Activated CD8-positive, alpha-beta T cell treated with anti-CD3 and anti-CD28 coated beads for 36 hours (primary cell): ENCODE measurements around the gene RAB15. TPM values are rescaled to one million over a fixed set of nuclear protein-coding genes. Genes with fewer than 3 reads are reported as not detected.

Source experiments
- ATAC-seq: fragments of 200-7000 bp; cut with Tn5 transposase; one replicate; pipeline ENCODE4 v1.10.0; 2021; ENCODE audit warnings: mild to moderate bottlenecking, moderate library complexity
- CTCF ChIA-PET: fragments of 350-600 bp; sonication (Branson Sonifier 250); formaldehyde crosslinking; loops from one replicate; lab custom pipeline; 2021; ENCODE audit warnings: antibody characterized with exemption; lab: Charles Lee
- POLR2A ChIA-PET: fragments of 350-600 bp; sonication (Branson Sonifier 250); formaldehyde crosslinking; loops from one replicate; lab custom pipeline; 2021; ENCODE audit warnings: antibody characterized with exemption; lab: Charles Lee
- DNase-seq: peaks from one replicate; pipeline ENCODE4 v3.0.0-alpha.2; 2020
- H3K27ac Mint-ChIP-seq: one replicate; pipeline ENCODE4 v1.8.0; 2021; ENCODE audit warnings: mild to moderate bottlenecking, mixed read lengths
- H3K27me3 Mint-ChIP-seq: one replicate; pipeline ENCODE4 v1.8.0; 2021; ENCODE audit warnings: mixed read lengths
- H3K36me3 Mint-ChIP-seq: one replicate; pipeline ENCODE4 v1.8.0; 2021; ENCODE audit warnings: low read depth, mixed read lengths
- H3K4me1 Mint-ChIP-seq: one replicate; pipeline ENCODE4 v1.8.0; 2021; ENCODE audit warnings: low read depth, mixed read lengths
- H3K4me3 Mint-ChIP-seq: one replicate; pipeline ENCODE4 v1.8.0; 2021; ENCODE audit warnings: mild to moderate bottlenecking, moderate library complexity, mixed read lengths
- H3K9me3 Mint-ChIP-seq: one replicate; pipeline ENCODE4 v1.8.0; 2021; ENCODE audit warnings: mixed read lengths
- intact Hi-C: fragments of 100-400 bp; cut with micrococcal nuclease; formaldehyde crosslinking; loops from one replicate; pipeline ENCODE4 v1.10.0; 2022
- total RNA-seq, 2 experiments: library from RNA; stranded (reverse); gene quantifications; one replicate each; pipeline ENCODE4 v1.2.3, GENCODE V29; 2021
- TF ChIP-seq, protein P1 (sequence below): fragments of 200-600 bp; IDR thresholded peaks from one replicate; pipeline ENCODE4 v1.8.0; 2022; ENCODE audit warnings: antibody characterized with exemption, mild to moderate bottlenecking

RAB15 gene
- total RNA-seq, 2 experiments from 2014 or later, result 2.1 to 2.3 TPM

DNA sequence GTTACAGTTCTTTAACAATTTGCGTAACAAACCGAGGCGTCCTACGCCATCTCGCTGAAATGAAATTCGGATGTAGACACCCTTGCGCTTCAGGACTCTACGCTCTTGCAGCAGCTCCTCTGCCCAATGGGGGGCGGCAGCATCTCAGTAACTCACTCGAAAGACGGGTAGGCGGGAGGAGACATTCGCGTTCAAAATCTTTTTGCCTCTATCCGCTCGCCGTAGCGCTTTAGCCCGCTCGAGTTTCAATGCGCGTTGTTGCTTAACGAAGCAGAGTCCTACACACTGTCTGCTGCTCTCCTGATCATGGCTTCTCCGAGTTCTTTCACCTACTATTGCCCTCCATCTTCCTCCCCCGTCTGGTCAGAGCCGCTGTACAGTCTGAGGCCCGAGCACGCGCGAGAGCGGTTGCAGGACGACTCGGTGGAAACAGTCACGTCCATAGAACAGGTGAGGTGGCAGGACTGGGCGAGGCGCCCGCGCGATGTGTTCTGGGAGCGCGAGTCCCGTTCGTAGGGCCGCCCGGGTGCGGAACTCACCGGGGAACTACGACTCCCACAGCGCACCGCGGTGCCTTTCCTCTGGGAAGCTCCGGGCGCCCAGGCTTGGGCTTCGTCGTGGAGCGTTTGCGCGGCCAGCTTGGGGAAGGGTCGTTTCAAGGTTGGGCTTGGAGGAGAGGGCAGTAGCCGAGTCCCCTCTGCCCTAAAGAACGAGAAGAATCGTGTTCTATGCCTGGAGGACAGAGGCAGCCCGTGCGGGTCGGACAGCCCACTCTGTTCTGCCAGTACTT is 14.7 kb upstream of the RAB15 start, which contains the start of gene FNTB:
Gene FNTB, plus strand, starts transcription at position 248 of the 790 bp plus-strand sequence. Its CDS starts 59 bp downstream, at position 307.
- ATAC-seq (peak; percentile 94), DNase-seq (peak; percentile 96)
- ChIA-PET POLR2A (interaction anchor here (0.6 to 1.9 kb wide), 9 partner anchors 11 to 267 kb away, joined by 3 to 6 read pairs (median 3); partner anchors contain the start of gene CHURC1), CTCF (interaction anchor here (0.7 to 3.6 kb wide), 19 partner anchors 11 to 424 kb away, joined by 3 to 18 read pairs (median 4); partner anchors contain the start of gene CHURC1)
- TF ChIP-seq, protein P1, sequence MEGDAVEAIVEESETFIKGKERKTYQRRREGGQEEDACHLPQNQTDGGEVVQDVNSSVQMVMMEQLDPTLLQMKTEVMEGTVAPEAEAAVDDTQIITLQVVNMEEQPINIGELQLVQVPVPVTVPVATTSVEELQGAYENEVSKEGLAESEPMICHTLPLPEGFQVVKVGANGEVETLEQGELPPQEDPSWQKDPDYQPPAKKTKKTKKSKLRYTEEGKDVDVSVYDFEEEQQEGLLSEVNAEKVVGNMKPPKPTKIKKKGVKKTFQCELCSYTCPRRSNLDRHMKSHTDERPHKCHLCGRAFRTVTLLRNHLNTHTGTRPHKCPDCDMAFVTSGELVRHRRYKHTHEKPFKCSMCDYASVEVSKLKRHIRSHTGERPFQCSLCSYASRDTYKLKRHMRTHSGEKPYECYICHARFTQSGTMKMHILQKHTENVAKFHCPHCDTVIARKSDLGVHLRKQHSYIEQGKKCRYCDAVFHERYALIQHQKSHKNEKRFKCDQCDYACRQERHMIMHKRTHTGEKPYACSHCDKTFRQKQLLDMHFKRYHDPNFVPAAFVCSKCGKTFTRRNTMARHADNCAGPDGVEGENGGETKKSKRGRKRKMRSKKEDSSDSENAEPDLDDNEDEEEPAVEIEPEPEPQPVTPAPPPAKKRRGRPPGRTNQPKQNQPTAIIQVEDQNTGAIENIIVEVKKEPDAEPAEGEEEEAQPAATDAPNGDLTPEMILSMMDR, result peak; percentile 75
- H3K27me3 Mint-ChIP-seq, result peaks cover 7% of the 10 kb centered on the region
- H3K36me3 Mint-ChIP-seq, result peaks cover 24% of the 10 kb centered on the region
- intact Hi-C loops, result loop anchor here (5.0 to 10.0 kb wide), 3 partner anchors 115 to 308 kb away; partner anchors contain the start of gene MAX
- peak within 1 kb of the TSS; percentile 78 for H3K4me3 Mint-ChIP-seq
- H3K27ac Mint-ChIP-seq, result peak within 1 kb of the TSS; percentile 94
- no peaks in the 10 kb centered on the region for H3K9me3 Mint-ChIP-seq
- H3K4me1 Mint-ChIP-seq, result peaks cover 43% of the 10 kb centered on the region

DNA sequence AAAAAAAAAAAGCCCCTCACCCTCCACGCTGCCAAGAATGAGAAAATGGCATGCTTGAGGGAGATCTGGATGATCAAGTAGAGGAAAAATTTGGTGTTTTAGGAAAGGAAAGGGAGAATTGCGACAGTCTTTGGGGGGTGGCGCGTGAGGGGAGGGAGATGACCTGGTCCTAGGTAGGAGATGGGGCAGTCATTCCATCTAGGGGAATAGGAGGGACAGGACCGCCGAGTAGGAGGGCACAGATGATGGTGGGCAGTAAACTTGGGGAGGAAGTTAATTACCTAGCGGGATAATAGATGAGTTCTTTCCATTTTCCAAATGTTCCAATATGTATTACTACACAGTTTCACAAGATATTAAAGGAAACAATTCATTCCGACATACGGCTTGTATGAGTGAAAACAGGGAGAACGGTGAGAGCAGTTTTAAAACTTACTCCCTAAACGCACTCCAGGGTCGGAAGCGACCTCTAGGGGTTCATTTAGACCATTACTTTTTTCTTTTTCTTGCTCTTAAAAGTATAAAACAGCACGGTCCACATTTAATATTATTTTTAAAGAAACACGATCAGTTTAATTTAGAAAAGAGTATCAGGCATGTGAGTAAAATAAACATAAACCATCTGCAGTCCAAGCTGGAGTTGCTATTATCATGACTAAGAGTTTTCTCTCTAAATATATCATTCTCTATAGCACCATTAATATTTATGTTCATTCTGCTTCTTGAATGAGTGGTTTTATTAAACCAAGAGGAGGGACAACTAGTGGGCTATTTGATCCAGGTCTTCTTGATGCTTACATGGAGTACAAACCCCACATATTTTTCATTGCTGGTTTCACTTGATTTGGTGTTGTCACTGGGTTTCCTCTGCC is 11.5 kb upstream of the RAB15 start:
- Mint-ChIP-seq H3K27me3 (peaks cover 7% of the 10 kb centered on the region), H3K4me1 (peaks cover 19% of the 10 kb centered on the region), H3K27ac (no peak overlapping the region), H3K9me3 (no peaks in the 10 kb centered on the region), H3K4me3 (peak overlapping the region; percentile 65), H3K36me3 (peaks cover 2% of the 10 kb centered on the region)
- intact Hi-C loops, result loop anchor here (10.0 kb wide), 2 partner anchors 159 to 311 kb away; no protein-coding TSS in a partner anchor
- TF ChIP-seq, protein P1, result peak; percentile 68
- POLR2A ChIA-PET, result interaction anchor here (0.6 kb wide), 1 partner anchor 43 kb away, joined by 3 read pairs; no protein-coding TSS in a partner anchor
- ATAC-seq (no peak), DNase-seq (peak; percentile 56)
- CTCF ChIA-PET, result interaction anchor here (0.9 to 3.5 kb wide), 11 partner anchors 10 to 171 kb away, joined by 3 to 18 read pairs (median 4); no protein-coding TSS in a partner anchor

DNA sequence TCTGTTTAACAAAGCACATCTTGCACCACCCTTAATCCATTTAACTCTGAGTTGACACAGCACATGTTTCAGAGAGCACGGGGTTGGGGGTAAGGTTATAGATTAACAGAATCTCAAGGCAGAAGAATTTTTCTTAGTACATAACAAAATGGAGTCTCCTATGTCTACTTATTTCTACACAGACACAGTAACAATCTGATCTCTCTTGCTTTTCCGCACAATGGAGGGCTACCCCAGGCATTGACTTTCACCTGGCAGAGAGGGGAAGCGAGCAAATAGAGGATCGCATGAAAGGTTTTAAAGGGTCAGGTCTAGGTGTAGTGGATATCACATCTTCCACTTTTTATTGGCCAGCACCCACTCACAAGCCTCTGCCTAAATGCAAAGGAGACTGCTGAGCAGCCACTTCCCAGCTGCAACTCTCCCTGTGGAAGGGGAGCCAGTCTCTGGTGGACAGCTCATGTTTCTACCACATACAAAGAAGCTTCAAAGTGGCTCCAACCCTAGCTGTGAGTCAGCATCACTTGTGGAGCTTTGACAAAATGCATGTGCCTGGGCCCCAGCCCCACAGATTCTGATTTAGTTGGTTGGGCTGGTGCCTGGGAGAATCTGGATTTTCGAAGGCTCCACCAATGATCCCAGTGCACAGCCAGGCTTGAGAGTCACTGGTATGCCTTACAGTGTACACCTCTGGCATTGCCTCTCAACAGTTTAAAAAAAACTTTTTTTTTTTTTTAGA is 7.4 kb upstream of the RAB15 start:
- CTCF ChIA-PET, result interaction anchor here (2.2 kb wide), 1 partner anchor 88 kb away, joined by 6 read pairs; no protein-coding TSS in a partner anchor
- TF ChIP-seq, protein P1, result no peak
- H3K9me3 Mint-ChIP-seq, result no peaks in the 10 kb centered on the region
- peaks cover 6% of the 10 kb centered on the region for H3K4me1 Mint-ChIP-seq
- ATAC-seq (no peak), DNase-seq (no peak)
- H3K4me3 Mint-ChIP-seq, result no peak overlapping the region
- no peaks in the 10 kb centered on the region for H3K36me3 Mint-ChIP-seq
- H3K27me3 Mint-ChIP-seq, result peaks cover 7% of the 10 kb centered on the region
- POLR2A ChIA-PET, result no interaction called here
- no peak overlapping the region for H3K27ac Mint-ChIP-seq
- intact Hi-C loops, result loop anchor here (10.0 kb wide), 2 partner anchors 155 to 315 kb away; no protein-coding TSS in a partner anchor

DNA sequence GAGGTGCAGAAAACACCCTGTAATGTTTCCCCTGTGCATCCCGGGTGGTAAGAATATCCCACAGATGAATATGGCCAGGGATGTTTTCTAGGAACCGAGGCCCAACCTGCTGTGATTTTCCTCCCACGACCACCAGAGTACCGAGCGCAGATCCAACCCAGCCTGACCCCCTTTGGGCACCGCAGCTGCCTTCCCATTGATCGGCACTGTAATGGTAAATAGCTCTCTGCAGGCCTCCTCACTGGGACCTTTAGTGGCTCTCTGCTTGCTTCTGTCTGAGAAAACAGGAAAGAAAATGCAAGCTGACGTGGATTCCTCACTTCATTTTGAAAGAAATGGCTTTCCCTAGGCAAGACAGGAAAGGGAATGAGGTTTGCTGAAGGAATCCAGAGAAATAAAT is 2.4 kb upstream of the RAB15 start:
- TF ChIP-seq, protein P1, result no peak
- peaks cover 3% of the 10 kb centered on the region for H3K4me1 Mint-ChIP-seq
- intact Hi-C loops, result no loop called here
- H3K4me3 Mint-ChIP-seq, result no peak overlapping the region
- ATAC-seq, result no peak
- H3K9me3 Mint-ChIP-seq, result no peaks in the 10 kb centered on the region
- H3K27ac Mint-ChIP-seq, result no peak overlapping the region
- POLR2A ChIA-PET, result no interaction called here
- no peaks in the 10 kb centered on the region for H3K27me3 Mint-ChIP-seq
- CTCF ChIA-PET, result interaction anchor here (0.9 to 1.0 kb wide), 2 partner anchors 10 to 151 kb away, joined by 3 to 4 read pairs; no protein-coding TSS in a partner anchor
- DNase-seq, result no peak
- no peaks in the 10 kb centered on the region for H3K36me3 Mint-ChIP-seq
